ENCODE measurements around the gene SMYD1.

DNA sequence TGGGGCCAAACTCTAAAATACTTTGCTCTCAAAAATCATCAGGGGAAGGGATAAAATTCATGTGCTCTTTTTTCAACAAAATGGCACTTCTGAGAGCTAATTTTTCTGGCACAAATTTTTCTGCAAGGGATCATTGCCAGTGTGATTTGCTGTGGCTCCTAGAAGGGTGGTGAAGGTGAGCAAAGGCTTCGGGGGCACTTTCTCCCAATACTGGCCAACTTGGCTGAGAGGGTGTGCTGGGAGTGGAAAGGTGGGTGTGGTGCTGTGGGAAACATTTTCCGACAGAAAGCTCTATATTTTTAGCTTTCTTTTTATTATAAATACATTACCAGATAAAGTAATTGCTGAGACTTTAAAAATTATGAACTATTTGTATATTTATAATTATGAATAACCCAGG, 419 bp downstream of the SMYD1 start:
- TF ChIP-seq, protein P1, sequence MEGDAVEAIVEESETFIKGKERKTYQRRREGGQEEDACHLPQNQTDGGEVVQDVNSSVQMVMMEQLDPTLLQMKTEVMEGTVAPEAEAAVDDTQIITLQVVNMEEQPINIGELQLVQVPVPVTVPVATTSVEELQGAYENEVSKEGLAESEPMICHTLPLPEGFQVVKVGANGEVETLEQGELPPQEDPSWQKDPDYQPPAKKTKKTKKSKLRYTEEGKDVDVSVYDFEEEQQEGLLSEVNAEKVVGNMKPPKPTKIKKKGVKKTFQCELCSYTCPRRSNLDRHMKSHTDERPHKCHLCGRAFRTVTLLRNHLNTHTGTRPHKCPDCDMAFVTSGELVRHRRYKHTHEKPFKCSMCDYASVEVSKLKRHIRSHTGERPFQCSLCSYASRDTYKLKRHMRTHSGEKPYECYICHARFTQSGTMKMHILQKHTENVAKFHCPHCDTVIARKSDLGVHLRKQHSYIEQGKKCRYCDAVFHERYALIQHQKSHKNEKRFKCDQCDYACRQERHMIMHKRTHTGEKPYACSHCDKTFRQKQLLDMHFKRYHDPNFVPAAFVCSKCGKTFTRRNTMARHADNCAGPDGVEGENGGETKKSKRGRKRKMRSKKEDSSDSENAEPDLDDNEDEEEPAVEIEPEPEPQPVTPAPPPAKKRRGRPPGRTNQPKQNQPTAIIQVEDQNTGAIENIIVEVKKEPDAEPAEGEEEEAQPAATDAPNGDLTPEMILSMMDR (IDR thresholded peaks at IDR 0.05), result no peak
- TF ChIP-seq POLR2A (IDR thresholded peaks at IDR 0.05), result no peak

Measured in lower leg skin (tissue), 3 donors.